K562 (cell line): ENCODE results near the gene LRRC74B. TPM values are rescaled to one million over a fixed set of nuclear protein-coding genes. Genes with fewer than 3 reads are reported as not detected.

ENCODE experiments used
- ADNP ChIP-seq: fragments of 200-800 bp; sonication (Bioruptor generic); IDR thresholded peaks from 2 replicates; pipeline ENCODE4 v1.6.1; 2016; ENCODE audit warnings: missing genetic modification characterization, missing compliant biosample characterization
- CEBPG ChIP-seq, 3 experiments: fragments of 200-800 bp in 1 of 3; sonication (Bioruptor generic) in 1 of 3; sonication (generic) in 1 of 3; formaldehyde crosslinking in 1 of 3; IDR thresholded peaks in 2 of 3; conservative IDR thresholded peaks in 1 of 3; 2 replicates each; pipeline versions ENCODE4 v1.6.1 to v1.8.0; 2016 to 2022; ENCODE audit warnings: missing compliant biosample characterization in 2 of 3, missing genetic modification characterization in 2 of 3, mild to moderate bottlenecking in 1 of 3, missing genetic modification reagents in 1 of 3
- CTCF ChIP-seq, 3 experiments: IDR thresholded peaks in 2 of 3; conservative IDR thresholded peaks in 1 of 3; 2 replicates each; pipeline ENCODE4 v1.5.1; 2011 to 2012; ENCODE audit warnings: low read length in 3 of 3, mild to moderate bottlenecking in 3 of 3, control low read depth in 2 of 3, improper control_type of control experiment in 1 of 3, inconsistent platforms in 1 of 3, low read depth in 1 of 3, mixed read lengths in 1 of 3, moderate library complexity in 1 of 3; ENCODE audit not compliant: insufficient read depth in 2 of 3
- E2F1 ChIP-seq: sonication (generic); formaldehyde crosslinking; IDR thresholded peaks from 2 replicates; pipeline ENCODE4 v1.8.1; 2023; ENCODE audit warnings: mild to moderate bottlenecking, missing genetic modification reagents, moderate library complexity
- FOXA3 ChIP-seq, 2 experiments: fragments of 450-650 bp in 1 of 2; sonication (generic) in 1 of 2; formaldehyde crosslinking; IDR thresholded peaks in 1 of 2; conservative IDR thresholded peaks in 1 of 2; 2 replicates each; pipeline versions ENCODE4 v1.4.0 to v1.8.0; 2020 to 2022; ENCODE audit warnings: mild to moderate bottlenecking in 2 of 2, missing genetic modification reagents in 1 of 2
- FOXK1 ChIP-seq: sonication (generic); formaldehyde crosslinking; IDR thresholded peaks from 2 replicates; pipeline ENCODE4 v1.8.0; 2022; ENCODE audit warnings: missing genetic modification reagents, mild to moderate bottlenecking, borderline replicate concordance
- ID3 ChIP-seq, 2 experiments: fragments of 250-450 bp in 1 of 2; fragments of 450-650 bp in 1 of 2; sonication (Bioruptor Pico) in 1 of 2; IDR thresholded peaks; 2 replicates each; pipeline versions ENCODE4 v1.6.1 to v1.8.0; 2016 to 2021; ENCODE audit warnings: mild to moderate bottlenecking in 2 of 2, moderate library complexity in 2 of 2, missing compliant biosample characterization in 1 of 2, missing genetic modification characterization in 1 of 2
- JUN ChIP-seq, 2 experiments: sonication (generic) in 1 of 2; formaldehyde crosslinking in 1 of 2; IDR thresholded peaks; 2 replicates each; pipeline versions ENCODE4 v1.6.1 to v1.8.0; 2012 to 2022; ENCODE audit warnings: borderline replicate concordance in 2 of 2, mild to moderate bottlenecking in 2 of 2, improper control_type of control experiment in 1 of 2, low read depth in 1 of 2, low read length in 1 of 2, missing genetic modification reagents in 1 of 2
- RHOXF2B ChIP-seq: fragments of 250-450 bp; sonication (Bioruptor Pico); conservative IDR thresholded peaks from 2 replicates; pipeline ENCODE4 v1.5.1; 2021
- TEAD1 ChIP-seq, 2 experiments: fragments of 450-650 bp in 1 of 2; sonication (generic) in 1 of 2; formaldehyde crosslinking; IDR thresholded peaks; 2 replicates each; pipeline versions ENCODE4 v1.4.0 to v1.8.0; 2020 to 2022; ENCODE audit warnings: mild to moderate bottlenecking in 2 of 2, missing genetic modification reagents in 1 of 2
- TEAD4 ChIP-seq, 2 experiments: sonication (generic) in 1 of 2; formaldehyde crosslinking in 1 of 2; IDR thresholded peaks; 2 replicates each; pipeline versions ENCODE4 v1.6.1 to v1.8.0; 2012 to 2022; ENCODE audit warnings: borderline replicate concordance in 1 of 2, inconsistent platforms in 1 of 2, low read length in 1 of 2, mild to moderate bottlenecking in 1 of 2, missing genetic modification reagents in 1 of 2
- ZNF175 ChIP-seq: fragments of 200-800 bp; sonication (Bioruptor generic); IDR thresholded peaks from 2 replicates; pipeline ENCODE4 v1.6.1; 2016; ENCODE audit warnings: low read depth, mild to moderate bottlenecking, missing genetic modification characterization, missing compliant biosample characterization
- ZNF280A ChIP-seq: fragments of 450-650 bp; IDR thresholded peaks from 2 replicates; pipeline ENCODE4 v1.6.1; 2018; ENCODE audit warnings: mild to moderate bottlenecking, low read depth; ENCODE audit not compliant: partially characterized antibody
- ZNF347 ChIP-seq: fragments of 450-650 bp; formaldehyde crosslinking; IDR thresholded peaks from 2 replicates; pipeline ENCODE4 v1.4.0; 2020; ENCODE audit warnings: low read depth, mild to moderate bottlenecking, moderate library complexity
- ZNF41 ChIP-seq: fragments of 250-450 bp; sonication (Bioruptor Pico); conservative IDR thresholded peaks from 2 replicates; pipeline ENCODE4 v1.4.0; 2020; ENCODE audit warnings: mild to moderate bottlenecking
- polyA plus RNA-seq, 8 experiments: library from polyadenylated mRNA; depleted of rRNA in 4 of 8; stranded (reverse) in 5 of 8; unstranded in 3 of 8; fragments of >200 nt; fragmentation: Nextera tagmentation in 2 of 8; fragmentation: Illumina TruSeq in 1 of 8; extraction: Ambion mirVana in 2 of 8; extraction: Trizol in 1 of 8; gene quantifications; 2 replicates each; pipeline versions ENCODE4 v1.2.1 to v1.2.3, GENCODE V29; 2011 to 2014; ENCODE audit warnings: inconsistent platforms in 1 of 8, missing spikeins in 1 of 8
- total RNA-seq, 7 experiments: library from RNA; depleted of rRNA in 6 of 7; stranded (reverse); fragments of >200 nt in 6 of 7; fragmentation: Illumina TruSeq in 2 of 7; extraction: Trizol in 2 of 7; gene quantifications; 2 replicates each; pipeline versions ENCODE4 v1.2.1 to v1.2.3, GENCODE V29; 2011 to 2021; ENCODE audit warnings: low replicate concordance in 1 of 7

The LRRC74B gene
- total and polyA plus RNA-seq, 9 of the 15 experiments (the other 6 are each of a cell fraction or from before 2014, with no cell fraction given): not detected

GRCh38 chr22:21042978-21043859, 2.5 kb upstream of the LRRC74B start (continued):
- TF ChIP-seq CEBPG (CRISPR knock-in tag; IDR thresholded peaks at IDR 0.05) (0 out of 2 replicates have a peak, but pooled peaks have one; percentile 2), CEBPG (tag; conservative IDR thresholded peaks at IDR 0.05 in 1 of 2, IDR thresholded peaks at IDR 0.05 in 1 of 2) (no peak), ID3 (CRISPR knock-in tag; IDR thresholded peaks at IDR 0.05) (0 out of 2 replicates have a peak, but pooled peaks have one; percentile 51), ID3 (tag; IDR thresholded peaks at IDR 0.05) (peak; percentile 38; the same call in 1 of the 2 replicates), FOXA3 (CRISPR knock-in tag; conservative IDR thresholded peaks at IDR 0.05 in 1 of 2, IDR thresholded peaks at IDR 0.05 in 1 of 2) (peak in 1 of 2 experiments; percentile 10; a peak in 1 of 4 replicates), ZNF347 (CRISPR knock-in tag) (no peak), TEAD4 (IDR thresholded peaks at IDR 0.05; ENCODE audit: low read length) (no peak), TEAD4 (CRISPR knock-in tag; IDR thresholded peaks at IDR 0.05; ENCODE audit: borderline replicate concordance) (0 out of 2 replicates have a peak, but pooled peaks have one; percentile 78), E2F1 (CRISPR knock-in tag) (peak; percentile 23; the same call in 1 of the 2 replicates), ZNF41 (CRISPR knock-in tag) (no peak), RHOXF2B (CRISPR knock-in tag) (0 out of 2 replicates have a peak, but pooled peaks have one; percentile 36), ZNF175 (CRISPR knock-in tag) (0 out of 2 replicates have a peak, but pooled peaks have one; percentile 33), ADNP (no peak), FOXK1 (CRISPR knock-in tag) (0 out of 2 replicates have a peak, but pooled peaks have one; percentile 21), ZNF280A (no peak), CTCF (IDR thresholded peaks at IDR 0.05 in 2 of 3, conservative IDR thresholded peaks at IDR 0.05 in 1 of 3; ENCODE audit: insufficient read depth in 2 of 3, low read depth in 1 of 3, low read length in 3 of 3) (no peak), JUN (IDR thresholded peaks at IDR 0.05; ENCODE audit: borderline replicate concordance, low read depth, low read length) (0 out of 2 replicates have a peak, but pooled peaks have one; percentile 23), JUN (CRISPR knock-in tag; IDR thresholded peaks at IDR 0.05; ENCODE audit: borderline replicate concordance) (peak; percentile 84), TEAD1 (CRISPR knock-in tag; IDR thresholded peaks at IDR 0.05) (0 out of 4 replicates have a peak, but pooled peaks of 1 of the 2 experiments have one; percentile 38)
